Caco-2 (cell line): ENCODE results near the gene CSK. TPM values are rescaled to one million over a fixed set of nuclear protein-coding genes. Genes with fewer than 3 reads are reported as not detected.
"Not testable (repeated sequence)": the region's sequence is repeated elsewhere in the genome, so short reads cannot be mapped to it uniquely, and the experiment has no call there.

ENCODE experiments used
- BruUV-seq: library from RNA; stranded (reverse); fragments of 400-500 nt; replicated peaks from 2 replicates; lab custom pipeline; 2021; lab: Mats Ljungman, UMichigan
- CTCF ChIA-PET: fragments of 300-600 bp; sonication (Branson Sonifier 250); formaldehyde crosslinking; loops from one replicate; lab custom pipeline; 2022; ENCODE audit warnings: antibody characterized with exemption; lab: Charles Lee
- POLR2A ChIA-PET: fragments of 300-600 bp; sonication (Branson Sonifier 250); formaldehyde crosslinking; loops from one replicate; lab custom pipeline; 2022; ENCODE audit warnings: antibody characterized with exemption; lab: Charles Lee
- DNase-seq, 2 experiments: peaks; one replicate each; pipeline versions ENCODE4 v3.0.0 to v3.0.0-alpha.2; 2020 to 2022
- H3K27me3 ChIP-seq: replicated peaks from 2 replicates; pipeline ENCODE4 v1.6.0; 2011; ENCODE audit warnings: low read length; ENCODE audit not compliant: control insufficient read depth, insufficient read depth
- H3K36me3 ChIP-seq: 2 replicates; pipeline ENCODE4 v1.5.1; 2011; ENCODE audit warnings: low read length; ENCODE audit not compliant: control insufficient read depth, insufficient read depth
- H3K4me1 ChIP-seq: fragments of 250-450 bp; sonication (Bioruptor Pico); 2 replicates; pipeline ENCODE4 v1.5.1; 2020; ENCODE audit warnings: mild to moderate bottlenecking
- H3K4me3 ChIP-seq: 2 replicates; pipeline ENCODE4 v1.5.1; 2011; ENCODE audit warnings: low read depth, mild to moderate bottlenecking, control low read depth, low read length
- H3K9me3 ChIP-seq: fragments of 250-450 bp; sonication (Bioruptor Pico); 2 replicates; pipeline ENCODE4 v1.5.1; 2020; ENCODE audit warnings: mild to moderate bottlenecking, moderate library complexity
- H3K27ac Mint-ChIP-seq: one replicate; pipeline ENCODE4 v1.8.0; 2022; ENCODE audit warnings: mixed read lengths; ENCODE audit not compliant: unreplicated experiment
- H3K27me3 Mint-ChIP-seq: one replicate; pipeline ENCODE4 v1.8.0; 2022; ENCODE audit warnings: mixed read lengths; ENCODE audit not compliant: insufficient read depth, unreplicated experiment
- H3K36me3 Mint-ChIP-seq: one replicate; pipeline ENCODE4 v1.8.0; 2022; ENCODE audit warnings: mild to moderate bottlenecking, mixed read lengths; ENCODE audit not compliant: insufficient read depth, unreplicated experiment
- H3K4me1 Mint-ChIP-seq: one replicate; pipeline ENCODE4 v1.8.0; 2022; ENCODE audit warnings: low read depth, mixed read lengths; ENCODE audit not compliant: unreplicated experiment
- H3K4me3 Mint-ChIP-seq: one replicate; pipeline ENCODE4 v1.8.0; 2022; ENCODE audit warnings: mild to moderate bottlenecking, moderate library complexity, mixed read lengths; ENCODE audit not compliant: unreplicated experiment
- H3K9me3 Mint-ChIP-seq: one replicate; pipeline ENCODE4 v1.8.0; 2022; ENCODE audit warnings: mixed read lengths; ENCODE audit not compliant: unreplicated experiment
- intact Hi-C: fragments of 100-400 bp; cut with micrococcal nuclease; formaldehyde crosslinking; loops from one replicate; pipeline ENCODE4 v1.10.0; 2022; ENCODE audit not compliant: unreplicated experiment
- total RNA-seq: library from RNA; stranded (reverse); gene quantifications from 2 replicates; pipeline ENCODE4 v1.2.3, GENCODE V29; 2022
- TF ChIP-seq, protein P1 (sequence below), 2 experiments: fragments of 200-600 bp in 1 of 2; IDR thresholded peaks; 1 replicate in 1 of 2; 2 replicates in 1 of 2; pipeline versions ENCODE4 v1.5.1 to v1.8.0; 2011 to 2022; ENCODE audit warnings: antibody characterized with exemption in 1 of 2, control low read depth in 1 of 2, inconsistent platforms in 1 of 2, low read depth in 1 of 2, low read length in 1 of 2, mild to moderate bottlenecking in 1 of 2, moderate library complexity in 1 of 2; ENCODE audit not compliant: insufficient read depth in 1 of 2, severe bottlenecking in 1 of 2, unreplicated experiment in 1 of 2

The CSK gene
- total RNA-seq, 1 experiment from 2014 or later = 62.7 TPM

DNA sequence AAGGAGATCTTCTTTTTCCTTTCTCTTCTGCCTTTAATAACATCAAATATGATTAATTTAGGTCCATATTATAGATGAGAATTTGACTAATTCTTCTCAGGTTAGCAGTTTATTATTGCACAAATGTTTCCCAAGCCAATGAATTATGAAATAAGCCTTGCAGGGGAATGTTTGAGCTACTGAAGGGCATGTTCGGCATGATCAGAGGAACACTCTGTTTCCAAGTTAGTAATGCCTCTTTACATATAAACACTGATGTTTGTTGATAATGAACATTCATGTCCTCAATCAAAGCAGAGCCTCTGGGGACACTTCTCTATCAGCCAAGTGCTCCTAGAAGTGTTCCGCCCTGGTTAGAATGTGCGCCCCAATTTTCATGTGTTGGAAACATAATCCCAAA is 46.6 kb upstream of the CSK start:
- intact Hi-C loops = no loop called here
- Histone ChIP-seq H3K4me3 (no peak overlapping the region), H3K27me3 (no peaks in the 10 kb centered on the region), H3K36me3 (no peaks in the 10 kb centered on the region), H3K4me1 (peaks cover 16% of the 10 kb centered on the region), H3K9me3 (no peaks in the 10 kb centered on the region)
- H3K36me3 Mint-ChIP-seq = peaks cover 5% of the 10 kb centered on the region
- DNase-seq = no peak
- peaks cover 12% of the 10 kb centered on the region for H3K4me1 Mint-ChIP-seq
- no peak overlapping the region for H3K27ac Mint-ChIP-seq
- CTCF ChIA-PET = no interaction called here
- no TSS peak for BruUV-seq
- POLR2A ChIA-PET = no interaction called here
- no peak overlapping the region for H3K4me3 Mint-ChIP-seq
- H3K9me3 Mint-ChIP-seq = no peaks in the 10 kb centered on the region
- TF ChIP-seq, protein P1, sequence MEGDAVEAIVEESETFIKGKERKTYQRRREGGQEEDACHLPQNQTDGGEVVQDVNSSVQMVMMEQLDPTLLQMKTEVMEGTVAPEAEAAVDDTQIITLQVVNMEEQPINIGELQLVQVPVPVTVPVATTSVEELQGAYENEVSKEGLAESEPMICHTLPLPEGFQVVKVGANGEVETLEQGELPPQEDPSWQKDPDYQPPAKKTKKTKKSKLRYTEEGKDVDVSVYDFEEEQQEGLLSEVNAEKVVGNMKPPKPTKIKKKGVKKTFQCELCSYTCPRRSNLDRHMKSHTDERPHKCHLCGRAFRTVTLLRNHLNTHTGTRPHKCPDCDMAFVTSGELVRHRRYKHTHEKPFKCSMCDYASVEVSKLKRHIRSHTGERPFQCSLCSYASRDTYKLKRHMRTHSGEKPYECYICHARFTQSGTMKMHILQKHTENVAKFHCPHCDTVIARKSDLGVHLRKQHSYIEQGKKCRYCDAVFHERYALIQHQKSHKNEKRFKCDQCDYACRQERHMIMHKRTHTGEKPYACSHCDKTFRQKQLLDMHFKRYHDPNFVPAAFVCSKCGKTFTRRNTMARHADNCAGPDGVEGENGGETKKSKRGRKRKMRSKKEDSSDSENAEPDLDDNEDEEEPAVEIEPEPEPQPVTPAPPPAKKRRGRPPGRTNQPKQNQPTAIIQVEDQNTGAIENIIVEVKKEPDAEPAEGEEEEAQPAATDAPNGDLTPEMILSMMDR (IDR thresholded peaks at IDR 0.05; ENCODE audit: insufficient read depth in 1 of 2, low read depth in 1 of 2, low read length in 1 of 2, severe bottlenecking in 1 of 2, unreplicated experiment in 1 of 2) = no peak
- H3K27me3 Mint-ChIP-seq = no peaks in the 10 kb centered on the region

DNA sequence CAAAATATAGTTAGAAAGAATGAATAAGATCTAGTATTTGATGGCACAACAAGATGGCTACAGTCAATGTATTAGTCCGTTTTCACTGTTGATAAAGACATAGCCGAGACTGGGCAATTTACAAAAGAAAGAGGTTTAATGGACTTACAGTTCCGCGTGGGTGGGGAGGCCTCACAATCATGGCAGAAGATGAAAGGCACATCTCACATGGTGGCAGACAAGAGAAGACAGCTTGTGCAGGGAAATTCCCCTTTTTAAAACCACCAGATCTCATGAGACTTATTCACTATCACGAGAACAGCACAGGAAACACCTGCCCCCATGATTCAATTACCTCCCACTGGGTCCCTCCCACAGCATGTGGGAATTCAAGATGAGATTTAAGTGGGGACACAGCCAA is 43.6 kb upstream of the CSK start:
- not testable (repeated sequence) for DNase-seq

DNA sequence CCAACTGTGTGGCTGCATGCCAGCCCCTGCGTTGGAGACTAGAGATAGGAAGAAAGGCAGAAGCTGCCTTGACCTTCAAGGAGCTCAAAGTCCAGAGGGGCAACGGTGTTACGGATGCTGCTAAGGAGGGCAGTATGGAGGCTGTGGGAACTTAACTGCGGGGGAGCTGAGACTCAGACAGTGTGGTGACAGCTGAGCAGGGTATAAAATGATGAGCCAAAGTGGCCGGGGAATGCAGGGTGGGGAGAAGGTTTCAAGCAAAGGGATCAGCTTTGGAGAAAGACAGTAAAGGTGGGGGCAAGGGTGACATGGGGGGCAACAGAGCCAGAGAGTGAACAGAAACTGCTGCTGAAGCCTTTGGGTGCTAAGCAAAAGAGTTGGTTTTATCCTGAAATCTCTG is 39.5 kb upstream of the CSK start:
- Histone ChIP-seq H3K4me1 (no peaks in the 10 kb centered on the region), H3K27me3 (no peaks in the 10 kb centered on the region), H3K4me3 (no peak overlapping the region), H3K9me3 (no peaks in the 10 kb centered on the region; the same call in 1 of the 2 replicates), H3K36me3 (no peaks in the 10 kb centered on the region)
- ChIA-PET POLR2A (no interaction called here), CTCF (no interaction called here)
- H3K9me3 Mint-ChIP-seq = peaks cover 14% of the 10 kb centered on the region
- TF ChIP-seq, protein P1 (IDR thresholded peaks at IDR 0.05; ENCODE audit: insufficient read depth in 1 of 2, low read depth in 1 of 2, low read length in 1 of 2, severe bottlenecking in 1 of 2, unreplicated experiment in 1 of 2) = no peak
- H3K27ac Mint-ChIP-seq = no peak overlapping the region
- H3K36me3 Mint-ChIP-seq = no peaks in the 10 kb centered on the region
- no peak for DNase-seq
- H3K4me3 Mint-ChIP-seq = no peak overlapping the region
- H3K27me3 Mint-ChIP-seq = no peaks in the 10 kb centered on the region
- intact Hi-C loops = no loop called here
- H3K4me1 Mint-ChIP-seq = no peaks in the 10 kb centered on the region
- BruUV-seq = no TSS peak

More for the DNA sequence above, 43.6 kb upstream of the CSK start:
- H3K4me1 Mint-ChIP-seq, H3K27me3 Mint-ChIP-seq, H3K36me3 Mint-ChIP-seq, H3K4me1 ChIP-seq, CTCF ChIA-PET, H3K27ac Mint-ChIP-seq, H3K9me3 ChIP-seq, POLR2A ChIA-PET, BruUV-seq, intact Hi-C loops, H3K4me3 ChIP-seq, H3K27me3 ChIP-seq, H3K36me3 ChIP-seq, H3K4me3 Mint-ChIP-seq: not testable (repeated sequence)
- H3K9me3 Mint-ChIP-seq = peaks cover 13% of the 10 kb centered on the region

DNA sequence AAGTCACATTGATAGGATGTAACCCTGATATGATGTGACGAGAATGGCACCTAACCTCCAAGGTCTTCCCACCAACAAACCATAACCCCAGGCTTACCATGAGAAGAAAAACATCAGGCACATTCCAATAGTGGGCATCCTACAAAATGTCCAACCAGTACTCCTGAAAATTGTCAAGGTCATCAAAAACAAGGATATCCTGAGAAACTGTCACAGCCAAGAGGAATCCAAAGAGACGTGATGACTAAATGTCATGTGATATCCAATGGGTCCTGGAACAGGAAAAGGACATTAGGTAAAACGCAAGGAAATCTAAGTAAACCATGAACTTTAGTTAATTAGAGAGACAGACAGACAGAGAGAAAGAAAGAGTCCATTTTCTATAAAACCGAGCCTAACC is 35.5 kb upstream of the CSK start:
- Mint-ChIP-seq H3K27ac (no peak overlapping the region), H3K4me3 (no peak overlapping the region), H3K36me3 (no peaks in the 10 kb centered on the region), H3K4me1 (no peaks in the 10 kb centered on the region), H3K27me3 (no peaks in the 10 kb centered on the region), H3K9me3 (peaks cover 14% of the 10 kb centered on the region)
- DNase-seq = no peak
- no TSS peak for BruUV-seq
- Histone ChIP-seq H3K27me3 (no peaks in the 10 kb centered on the region), H3K4me3 (no peak overlapping the region), H3K36me3 (no peaks in the 10 kb centered on the region), H3K9me3 (no peaks in the 10 kb centered on the region; the same call in 1 of the 2 replicates), H3K4me1 (no peaks in the 10 kb centered on the region)
- POLR2A ChIA-PET = no interaction called here
- CTCF ChIA-PET = no interaction called here
- TF ChIP-seq, protein P1 (IDR thresholded peaks at IDR 0.05; ENCODE audit: insufficient read depth in 1 of 2, low read depth in 1 of 2, low read length in 1 of 2, severe bottlenecking in 1 of 2, unreplicated experiment in 1 of 2) = no peak
- intact Hi-C loops = no loop called here
